ENCODE measurements around the gene HDGF.

GRCh38 chr1:156706657-156707416 lies 44.6 kb downstream of the HDGF start:
- TF ChIP-seq CTCF (IDR thresholded peaks at IDR 0.05) (no peak), POLR2A (IDR thresholded peaks at IDR 0.05) (no peak)

Data from testis (tissue), 2 donors.